Measurements from ENCODE around the gene CMTM6.

GRCh38 chr3:32500880-32501782 is 1.5 kb downstream of the CMTM6 start:
- no peak for TF ChIP-seq CTCF (IDR thresholded peaks at IDR 0.05)
- no peak for TF ChIP-seq POLR2A (IDR thresholded peaks at IDR 0.05)
